HG03354 (cell line): ENCODE data around the gene TCF20.

Experiments
- ATAC-seq: cut with Tn5 transposase; IDR thresholded peaks from one replicate; pipeline ENCODE4 v1.9.1; 2021; ENCODE audit warnings: mild to moderate bottlenecking; ENCODE audit not compliant: unreplicated experiment, poor library complexity, severe bottlenecking

TCF20 gene

DNA sequence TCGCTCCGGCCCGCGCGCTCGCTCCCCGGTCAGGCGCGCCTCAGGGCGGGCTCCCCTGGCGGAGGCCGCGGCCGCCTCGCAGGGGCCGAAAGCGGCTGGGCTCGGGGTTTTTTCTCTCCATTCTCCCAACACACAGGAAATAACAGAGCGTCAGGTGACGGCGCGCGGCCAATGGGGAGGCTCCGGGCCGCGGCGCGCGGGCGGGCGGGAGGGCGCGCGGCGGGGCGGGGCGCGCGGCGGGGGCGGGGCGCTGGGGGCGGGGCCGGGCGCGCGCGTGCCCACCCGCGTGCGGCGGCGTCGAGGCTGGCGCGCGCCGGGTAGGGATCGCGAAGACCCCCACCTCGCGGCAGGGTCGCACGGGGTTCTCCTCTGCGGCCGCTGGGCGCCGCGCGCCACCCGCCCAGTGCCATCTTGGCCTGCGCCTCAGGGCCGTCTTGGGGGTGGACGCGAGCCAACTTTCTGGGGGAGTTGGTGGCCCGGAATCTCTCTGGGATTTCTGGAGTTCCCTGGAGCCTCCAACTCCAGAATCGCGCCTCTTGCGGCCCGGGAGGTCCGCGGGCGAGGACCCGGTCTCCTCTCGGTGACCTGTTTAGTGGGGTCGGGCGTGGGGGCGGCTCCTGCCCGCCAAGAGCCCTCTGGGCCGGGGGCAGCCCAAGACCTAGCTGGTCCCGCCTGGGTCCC, at the start of gene TCF20:
TCF20 (minus strand) TSS at position 144 of the 681 bp plus-strand sequence. CDS start 55,348 bp downstream, outside the sequence.
- peak; percentile 71 for ATAC-seq

DNA sequence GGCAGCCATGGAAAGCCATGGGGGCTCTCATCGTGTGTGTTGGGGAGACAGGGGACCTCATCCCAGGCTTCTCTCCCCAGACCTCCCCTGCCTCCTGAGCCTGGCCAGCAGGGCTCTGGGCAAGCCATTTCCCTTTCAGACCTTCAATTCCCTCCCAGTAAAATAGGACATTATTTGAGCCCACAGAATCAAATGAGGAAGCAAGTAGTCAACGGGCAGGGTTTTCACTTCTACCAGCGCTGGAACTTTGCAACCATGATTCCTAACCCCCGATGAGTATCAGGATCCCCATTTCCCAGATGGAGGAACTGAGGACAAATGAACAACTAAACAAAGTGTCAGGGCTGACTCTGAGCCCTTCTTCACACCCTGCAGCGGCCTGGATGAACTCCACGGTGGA, 48.9 kb upstream of the TCF20 start:
- no peak for ATAC-seq

DNA sequence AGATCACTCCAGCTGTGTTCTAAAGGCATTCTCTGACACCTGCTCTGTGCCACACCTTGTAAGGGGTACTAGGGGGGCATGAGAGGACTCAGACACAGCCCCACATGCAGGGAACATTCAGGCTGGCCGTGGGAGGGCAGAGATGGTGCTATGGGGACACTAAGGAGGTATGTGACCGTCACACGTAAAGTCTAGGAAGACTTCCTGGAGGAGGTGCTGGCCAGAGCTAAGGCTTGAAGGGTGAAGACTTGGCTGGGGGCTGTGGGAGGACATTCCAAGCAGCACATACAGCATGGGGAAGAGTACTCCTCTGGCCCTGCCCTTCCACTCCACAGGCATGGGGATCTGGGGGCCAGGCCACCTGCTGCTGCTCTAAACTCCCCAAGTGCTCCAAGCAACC, 48.5 kb upstream of the TCF20 start:
- no peak for ATAC-seq

DNA sequence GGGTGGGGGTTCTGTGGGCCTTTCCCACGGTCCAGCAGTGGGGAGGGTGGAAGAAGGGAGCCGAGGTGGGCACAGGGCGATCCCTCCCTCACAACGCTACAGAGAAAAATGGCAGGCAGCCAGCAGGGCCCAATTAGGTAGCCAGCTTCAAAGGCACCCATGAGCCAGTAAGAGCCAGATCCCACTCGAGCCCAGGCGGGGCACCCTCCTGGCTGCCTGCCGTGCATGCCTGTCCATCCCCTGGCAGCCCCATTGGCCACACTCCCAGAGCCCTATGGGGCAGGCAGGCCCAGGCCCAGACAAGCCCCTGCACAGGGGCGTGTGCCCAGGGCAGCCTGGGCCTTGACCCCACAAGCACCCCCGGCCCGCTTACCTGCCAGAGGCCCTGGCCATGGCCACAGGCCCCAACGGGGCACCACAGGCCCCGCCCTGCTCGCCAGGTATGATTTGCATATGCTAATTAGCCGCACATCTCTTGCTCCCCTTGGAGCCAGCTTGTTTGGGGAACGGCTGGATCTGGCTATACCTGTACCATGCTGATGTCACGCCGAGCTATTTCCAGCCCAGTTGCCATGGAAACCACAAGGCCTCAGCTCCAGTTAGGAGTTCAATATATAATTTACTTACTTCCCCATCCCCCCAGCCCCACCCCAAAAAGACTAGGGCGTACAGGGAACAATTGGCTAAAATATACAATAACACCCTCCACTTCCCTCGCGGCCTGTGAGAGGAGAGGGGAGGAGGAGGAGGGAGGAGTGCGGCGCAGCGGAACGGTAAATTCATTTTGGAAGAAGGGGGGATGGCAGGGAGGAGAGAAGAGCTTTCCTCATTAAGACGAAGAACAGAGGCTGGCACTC, 47.5 kb upstream of the TCF20 start:
- no peak for ATAC-seq

DNA sequence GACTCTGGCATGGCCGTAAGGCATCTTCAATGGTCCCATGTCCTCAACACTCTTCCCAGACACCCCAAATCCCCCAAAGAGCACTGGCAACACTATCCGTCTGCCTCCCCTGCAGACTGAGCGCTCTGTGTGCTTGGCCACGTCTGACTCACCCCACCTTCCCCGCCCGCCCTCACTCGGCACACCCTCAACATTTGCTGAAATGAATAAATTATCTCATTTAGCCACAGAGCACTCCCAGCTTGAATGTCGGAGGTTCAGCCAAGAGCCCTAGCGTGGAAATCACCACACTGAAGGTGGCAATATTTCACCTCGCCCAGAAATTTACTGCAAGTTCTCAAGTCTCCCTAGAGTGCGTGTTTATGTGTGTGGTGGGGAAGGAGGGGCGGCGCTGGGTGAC, 46.6 kb upstream of the TCF20 start:
- ATAC-seq: no peak

DNA sequence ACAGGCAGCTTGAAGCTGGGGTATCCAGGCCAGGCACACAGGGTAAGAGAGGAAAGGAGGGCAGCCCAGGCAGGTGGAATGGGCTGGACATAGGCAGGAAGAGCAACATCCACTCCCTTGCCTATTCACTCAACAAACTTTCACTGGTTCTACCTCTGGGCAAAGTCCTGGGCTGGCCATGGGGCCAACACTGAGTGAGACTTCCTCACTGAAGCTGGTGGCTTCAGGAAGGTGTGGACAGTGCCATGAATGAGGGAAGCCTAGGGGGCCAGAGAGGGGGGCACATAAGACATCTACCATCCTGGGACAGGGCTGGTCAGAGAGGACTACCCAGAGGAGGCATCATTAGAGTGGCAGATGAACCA, 44.9 kb upstream of the TCF20 start:
- no peak for ATAC-seq

DNA sequence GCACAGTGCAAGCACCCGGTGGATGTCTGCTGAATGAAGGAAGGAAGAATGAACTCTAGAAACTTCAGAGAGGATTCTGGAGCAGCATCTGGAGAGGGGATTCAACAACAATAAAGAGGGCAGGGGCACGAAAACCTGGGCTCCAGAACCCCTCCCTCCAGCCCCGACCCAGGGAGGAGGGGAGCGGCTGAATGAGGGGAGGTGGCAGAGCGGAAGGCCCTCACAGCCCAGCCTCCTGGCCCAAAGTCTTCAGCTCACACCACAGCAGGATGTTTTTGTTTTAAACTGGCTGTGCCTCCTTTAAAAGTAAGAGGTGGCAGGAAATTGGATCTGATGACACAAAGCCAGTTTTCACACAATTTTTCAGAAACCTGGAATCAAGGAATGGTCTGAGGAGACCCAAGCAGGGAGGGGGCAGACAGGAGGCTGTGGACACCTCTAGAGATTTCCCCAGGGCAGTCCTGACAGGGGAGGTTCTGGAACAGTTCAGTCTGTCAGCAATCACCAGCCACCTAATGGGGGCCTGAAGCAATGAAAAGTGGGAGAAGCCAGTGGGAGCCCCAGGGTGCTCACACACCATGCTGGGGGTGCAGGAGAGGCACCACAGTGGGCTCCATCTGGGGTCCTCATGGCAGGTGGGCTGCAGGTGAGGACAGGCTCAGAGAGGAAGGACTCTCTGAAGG, 44.4 kb upstream of the TCF20 start:
- ATAC-seq: no peak

DNA sequence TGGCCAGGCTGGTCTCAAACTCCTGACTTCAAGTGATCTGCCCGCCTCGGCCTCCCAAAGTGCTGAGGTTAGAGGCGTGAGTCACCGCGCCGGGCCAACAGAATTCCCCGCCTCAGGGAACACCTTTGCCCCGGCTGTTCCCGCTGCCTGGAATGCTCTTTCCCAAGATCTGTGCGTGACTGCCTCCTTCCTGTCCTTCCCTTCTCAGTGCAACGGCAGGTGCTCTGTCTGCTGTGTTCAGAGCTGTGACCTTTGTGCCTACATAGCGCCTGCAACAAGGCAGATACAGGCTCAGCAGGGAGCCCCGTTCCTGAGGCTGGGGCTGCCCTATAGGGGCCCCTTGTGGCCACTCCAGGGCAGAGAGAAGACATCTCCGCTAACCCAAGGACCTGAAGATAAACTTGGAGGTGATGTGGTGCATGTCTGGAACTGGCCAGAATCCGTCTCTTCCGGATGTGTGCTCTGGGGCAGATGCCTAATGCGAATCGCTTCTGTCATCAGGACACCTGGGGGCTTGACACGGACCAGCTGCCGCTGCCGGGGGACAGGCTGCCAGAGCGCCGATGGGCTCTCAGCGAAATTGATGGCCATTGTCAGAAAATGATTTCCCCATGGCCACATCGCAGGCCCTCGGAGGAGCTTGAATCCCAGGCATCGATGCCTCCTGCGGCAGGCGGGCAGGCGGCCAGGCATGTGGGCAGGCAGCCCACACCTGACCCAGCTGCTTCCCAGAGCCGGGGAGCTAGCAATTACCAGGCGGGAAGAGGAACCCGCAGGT, 43.5 kb upstream of the TCF20 start:
- no peak for ATAC-seq

DNA sequence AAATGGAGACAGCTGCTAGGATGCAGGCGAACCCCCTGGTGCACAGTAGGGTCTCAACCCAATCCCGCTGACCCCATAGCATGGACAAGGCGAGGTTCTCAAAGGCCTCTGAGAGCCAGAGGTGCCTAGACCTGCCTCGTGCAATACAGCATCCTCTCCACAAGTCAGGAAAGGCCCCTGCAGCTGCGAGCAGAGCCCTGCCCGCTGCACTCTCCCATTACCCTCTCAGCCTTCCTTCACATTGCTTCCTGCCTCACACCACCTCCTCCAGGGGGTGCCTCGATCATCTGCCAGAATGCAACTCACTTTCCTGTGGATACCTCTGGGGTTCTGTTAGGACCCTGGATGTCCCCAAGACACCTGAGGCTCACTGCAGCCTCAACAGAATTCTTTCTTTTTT, 42.8 kb upstream of the TCF20 start:
- no peak for ATAC-seq

DNA sequence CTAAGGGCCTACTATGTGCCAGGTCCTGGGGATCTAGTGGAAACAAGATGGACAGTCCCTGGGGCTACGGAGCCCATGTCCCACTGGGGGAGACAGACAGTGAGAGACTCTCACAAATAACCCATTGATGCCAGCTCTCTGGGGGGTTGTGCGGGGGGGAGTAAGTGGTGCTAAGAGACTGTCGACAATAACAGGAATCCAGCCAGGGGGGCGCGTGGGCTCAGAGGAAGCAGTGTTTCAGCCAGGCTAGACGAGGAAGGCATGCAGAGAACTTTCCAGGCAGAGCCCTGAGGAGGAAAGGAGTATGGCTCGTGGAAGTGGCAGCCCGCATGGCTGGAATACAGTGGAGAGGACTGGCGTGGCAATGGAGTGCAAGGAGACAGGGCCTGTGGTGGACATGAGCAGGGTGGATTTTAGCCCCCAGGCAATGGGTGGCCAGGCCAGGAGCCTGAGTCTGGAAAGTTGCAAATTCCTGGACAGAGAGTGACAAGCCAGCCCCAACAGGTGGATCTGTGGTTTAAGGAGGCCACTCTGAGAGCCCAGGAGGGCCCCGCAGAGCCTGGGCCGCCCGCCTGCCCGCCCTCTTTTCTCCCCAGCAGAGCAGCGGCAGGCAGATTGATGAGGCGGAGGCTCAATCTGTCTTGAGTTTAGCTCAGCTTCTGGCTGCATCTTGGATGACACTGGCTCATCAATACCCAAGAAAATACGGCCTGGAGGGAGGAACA, 40.0 kb upstream of the TCF20 start:
- no peak for ATAC-seq

DNA sequence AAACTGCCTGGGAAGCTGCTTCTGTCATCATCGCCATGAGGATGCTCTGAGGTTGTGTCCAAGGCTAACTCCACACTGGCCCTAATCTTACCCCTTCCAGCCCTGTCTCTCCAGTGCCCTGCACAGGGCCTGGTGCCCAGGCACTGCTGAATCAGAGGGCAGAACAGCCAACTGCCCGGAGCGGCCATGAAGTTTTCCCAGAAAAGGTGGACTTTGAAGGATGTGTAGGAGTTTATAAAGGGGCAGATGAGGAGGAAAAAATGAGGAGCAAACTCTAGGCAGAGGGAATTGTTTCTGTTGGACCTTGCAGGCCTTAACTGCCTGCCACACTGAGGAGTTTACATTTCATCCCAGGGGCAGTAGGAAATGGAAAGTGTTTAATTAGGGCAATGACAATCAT, 39.4 kb upstream of the TCF20 start:
- no peak for ATAC-seq

DNA sequence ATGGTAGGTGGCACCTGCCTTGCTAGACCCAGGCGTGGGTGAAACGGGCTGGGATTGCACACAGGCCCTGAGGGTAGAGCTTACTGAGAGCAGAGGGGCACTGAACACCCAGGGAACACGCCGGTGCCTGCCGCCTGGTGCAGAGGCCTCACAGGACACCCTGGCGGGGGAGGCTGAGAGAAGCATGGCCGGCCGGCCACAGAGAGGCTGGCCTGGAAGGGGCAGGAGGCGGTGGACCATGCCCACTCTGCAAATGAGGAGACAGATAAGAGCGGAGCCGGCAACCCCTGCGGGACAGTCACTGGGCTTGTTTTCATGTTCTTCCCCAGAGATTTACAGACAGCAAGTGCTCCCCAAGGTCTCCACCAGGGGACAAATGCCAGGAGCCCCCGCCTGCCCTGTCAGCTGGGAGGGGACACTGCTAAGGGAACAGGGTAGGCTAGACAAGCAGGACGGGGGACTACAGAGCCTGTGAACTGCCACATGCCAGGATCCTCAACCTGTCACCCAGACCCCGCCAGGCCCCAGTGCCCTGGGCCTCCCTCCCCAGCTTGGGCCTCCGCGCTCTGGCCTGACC, 38.5 kb upstream of the TCF20 start:
- no peak for ATAC-seq

DNA sequence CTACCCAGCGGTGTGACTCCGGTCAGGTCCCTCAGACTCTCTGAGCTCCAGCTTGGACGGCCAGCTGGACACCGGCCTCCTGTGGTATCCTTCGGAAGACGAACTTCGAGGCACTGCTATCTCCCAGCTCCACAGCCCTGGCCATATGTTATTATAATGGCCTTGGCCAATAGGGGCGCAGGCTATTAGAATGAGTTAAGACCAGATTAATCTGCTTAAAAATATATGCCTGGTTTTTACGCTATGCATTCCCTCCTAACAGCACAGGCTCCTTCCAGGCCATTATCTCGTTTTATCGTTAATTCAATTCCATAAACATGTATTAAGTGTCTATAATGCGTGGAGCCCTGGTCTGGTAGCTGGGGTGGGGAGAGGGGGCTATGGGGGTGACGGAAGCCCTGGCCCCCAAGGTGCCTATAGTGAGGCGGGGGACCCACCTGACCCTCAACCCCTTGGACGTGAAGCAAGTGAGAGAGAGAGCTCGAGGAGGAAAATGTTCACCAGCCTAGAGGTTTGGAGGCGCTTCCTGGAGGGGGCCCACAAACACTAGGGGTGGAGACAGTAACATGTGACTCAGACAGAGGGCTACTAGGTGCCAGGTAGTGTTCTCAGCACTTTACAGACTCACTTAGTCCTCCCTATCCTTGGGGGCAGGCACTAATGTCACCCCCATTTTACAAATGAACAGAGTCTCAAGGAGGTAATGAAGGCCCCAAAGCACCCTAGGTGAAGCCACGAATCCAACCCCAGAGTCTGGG, 37.5 kb upstream of the TCF20 start:
- ATAC-seq: no peak

DNA sequence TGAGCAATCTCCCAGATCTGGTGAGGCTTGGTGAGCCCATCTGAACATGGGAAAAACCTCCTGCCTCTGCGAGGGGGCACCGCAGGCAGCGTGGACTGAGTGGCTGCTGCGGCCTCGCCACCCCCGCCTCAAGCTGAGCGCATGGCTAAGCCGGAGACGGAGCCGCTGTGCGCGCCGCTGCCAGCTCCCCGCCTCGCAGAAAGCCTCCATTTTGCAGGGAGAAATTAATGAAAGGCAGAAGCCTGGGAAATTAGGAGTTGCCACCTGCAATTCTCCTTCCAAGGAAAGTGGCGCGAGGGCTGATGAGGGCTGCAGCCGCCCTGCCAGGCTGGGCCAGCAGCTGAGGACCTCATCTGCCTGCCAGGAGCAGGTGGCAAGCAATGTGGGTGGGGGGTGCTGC, 35.6 kb upstream of the TCF20 start:
- ATAC-seq: no peak

DNA sequence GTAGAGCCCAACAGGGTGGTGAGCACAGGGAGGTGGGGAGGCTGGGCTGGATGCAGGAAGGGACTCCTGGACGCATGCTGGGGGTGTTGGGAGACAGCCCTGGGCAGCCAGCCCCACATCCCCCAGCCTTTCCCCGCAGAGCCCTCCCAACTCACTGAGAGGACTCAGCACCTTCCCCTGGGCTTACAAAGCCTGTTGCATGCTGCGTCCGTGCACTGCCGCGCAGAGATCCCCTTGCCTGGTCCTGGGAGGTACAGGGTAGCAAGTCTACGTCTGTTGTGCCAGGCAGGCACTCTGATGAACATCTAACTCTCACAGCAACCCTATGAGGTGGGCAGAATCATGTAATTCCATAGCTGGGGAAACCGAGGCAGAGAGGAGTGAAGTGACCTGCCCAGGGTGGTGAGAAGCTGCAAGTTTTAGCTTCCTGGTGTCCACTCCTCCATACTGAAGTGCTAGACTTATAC, 33.9 kb upstream of the TCF20 start:
- ATAC-seq: no peak

DNA sequence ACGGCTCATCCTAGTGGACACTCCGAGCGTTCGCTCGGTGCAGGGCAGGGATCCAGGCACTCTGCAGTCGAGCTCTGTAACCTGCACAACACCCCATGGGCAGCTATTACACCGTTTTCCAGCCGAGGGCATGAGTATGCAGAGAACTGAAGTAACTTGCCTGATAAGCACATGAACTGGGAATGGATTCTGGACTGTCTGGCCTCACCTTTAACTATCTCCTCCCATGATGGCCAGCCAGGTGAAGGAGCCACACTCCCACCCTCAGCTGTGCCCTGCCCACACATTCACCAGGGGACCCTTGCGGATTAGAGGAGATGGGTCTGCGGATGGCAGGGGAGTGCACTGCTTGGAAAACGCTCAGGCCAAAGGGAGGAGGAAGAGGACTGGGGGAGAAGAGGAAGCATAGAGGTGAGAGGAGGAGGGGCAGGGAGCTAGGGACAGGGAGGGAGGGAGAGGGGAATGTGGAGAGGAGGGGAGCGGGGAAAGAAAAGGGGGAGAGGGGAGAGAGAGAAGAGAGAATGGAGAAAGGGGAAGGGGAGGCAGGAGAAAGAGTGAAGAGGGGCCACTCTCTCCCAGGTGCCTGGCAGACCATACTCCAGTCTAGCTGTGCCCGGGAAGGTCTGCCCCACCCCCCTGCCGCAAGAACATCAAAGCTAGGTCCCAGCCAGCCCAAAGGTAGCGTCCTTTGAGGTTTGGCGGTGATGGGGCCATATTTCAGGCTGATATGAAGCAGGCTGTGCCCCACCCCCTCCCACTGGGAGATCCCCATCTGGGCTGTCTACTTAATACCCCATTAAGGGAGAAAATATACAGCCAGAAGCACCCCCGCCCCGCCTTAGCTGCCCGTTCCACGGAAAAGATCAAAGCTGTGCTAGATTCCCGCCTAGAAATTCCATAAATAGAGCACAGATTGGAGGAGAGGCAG, 33.2 kb upstream of the TCF20 start:
- ATAC-seq: no peak

DNA sequence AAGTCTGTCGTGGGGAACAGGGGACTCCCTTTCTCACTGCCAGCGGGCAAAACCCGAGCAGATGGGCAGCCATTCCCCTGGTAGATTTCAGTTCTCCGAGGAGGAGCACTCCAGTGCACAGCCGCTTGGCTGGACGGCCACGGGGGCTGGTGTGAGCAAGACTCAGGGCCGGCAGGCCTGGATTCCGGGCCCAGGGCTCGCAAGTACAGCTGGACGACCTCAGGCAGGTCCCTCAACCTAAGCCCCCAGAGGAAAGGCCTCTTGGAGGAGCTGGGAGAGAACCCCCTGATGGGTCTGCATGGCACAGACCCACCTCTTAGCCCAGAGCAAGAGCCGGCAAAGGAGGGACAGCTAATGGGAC, 31.3 kb upstream of the TCF20 start:
- no peak for ATAC-seq
